ENCODE measurements around the gene SEC23B. TPM values are rescaled to one million over a fixed set of nuclear protein-coding genes. Genes with fewer than 3 reads are reported as not detected.

Gene SEC23B
- total RNA-seq, 1 experiment from 2014 or later, result 85.8 TPM

MicroRNAs within 50 kb of the gene (microRNA counts, 767-probe panel; counts per million panel counts)
- microRNA hsa-miR-3192, result not detected

Small RNAs within 50 kb of the gene (microRNA-seq; reads per million reads assigned to microRNA genes)
- gene MIR3192 (ENCODE audit: borderline number of aligned reads), result not detected

Other genes with a start within 250 kb of the SEC23B start
- 9.3 TPM for gene ZNF133, start 219.4 kb upstream of the SEC23B start, total RNA-seq (2021; ENCODE audit: unreplicated experiment)
- gene DZANK1, start 40.9 kb upstream of the SEC23B start, total RNA-seq (2021; ENCODE audit: unreplicated experiment), result 1.7 TPM
- 11.4 TPM for gene POLR3F, start 40.5 kb upstream of the SEC23B start, total RNA-seq (2021; ENCODE audit: unreplicated experiment)
- gene RBBP9, start 10.7 kb upstream of the SEC23B start, total RNA-seq (2021; ENCODE audit: unreplicated experiment), result 10.3 TPM
- gene SMIM26, start 59.5 kb downstream of the SEC23B start, total RNA-seq (2021; ENCODE audit: unreplicated experiment), result 80.1 TPM
- gene DTD1, start 80.1 kb downstream of the SEC23B start, total RNA-seq (2021; ENCODE audit: unreplicated experiment), result 54.5 TPM